ENCODE data around the gene BCL11A.

DNA sequence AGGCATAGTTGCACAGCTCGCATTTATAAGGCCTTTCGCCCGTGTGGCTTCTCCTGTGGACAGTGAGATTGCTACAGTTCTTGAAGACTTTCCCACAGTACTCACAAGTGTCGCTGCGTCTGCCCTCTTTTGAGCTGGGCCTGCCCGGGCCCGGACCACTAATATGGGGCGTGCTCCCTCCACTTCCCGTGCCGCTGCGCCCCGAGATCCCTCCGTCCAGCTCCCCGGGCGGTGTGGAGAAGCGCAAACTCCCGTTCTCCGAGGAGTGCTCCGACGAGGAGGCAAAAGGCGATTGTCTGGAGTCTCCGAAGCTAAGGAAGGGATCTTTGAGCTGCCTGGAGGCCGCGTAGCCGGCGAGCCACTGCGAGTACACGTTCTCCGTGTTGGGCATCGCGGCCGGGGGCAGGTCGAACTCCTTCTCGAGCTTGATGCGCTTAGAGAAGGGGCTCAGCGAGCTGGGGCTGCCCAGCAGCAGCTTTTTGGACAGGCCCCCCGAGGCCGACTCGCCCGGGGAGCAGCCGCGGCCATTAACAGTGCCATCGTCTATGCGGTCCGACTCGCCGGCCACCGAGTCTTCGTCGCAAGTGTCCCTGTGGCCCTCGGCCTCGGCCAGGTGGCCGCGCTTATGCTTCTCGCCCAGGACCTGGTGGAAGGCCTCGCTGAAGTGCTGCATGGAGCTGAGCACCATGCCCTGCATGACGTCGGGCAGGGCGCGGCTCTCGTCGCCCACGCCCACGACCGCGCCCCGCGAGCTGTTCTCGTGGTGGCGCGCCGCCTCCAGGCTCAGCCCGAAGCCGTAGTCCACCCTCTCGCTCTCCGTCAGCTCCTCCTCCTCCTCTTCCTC lies 92.7 kb downstream of the BCL11A start:
- TF ChIP-seq POLR2AphosphoS5 (IDR thresholded peaks at IDR 0.05; ENCODE audit: borderline replicate concordance, low read depth, low read length) (no peak), FOXP2 (optimal IDR thresholded peaks at IDR 0.05; ENCODE audit: control extremely low read depth, extremely low read length, insufficient read depth) (no peak), EZH2 (IDR thresholded peaks at IDR 0.05) (no peak)

Data from SK-N-MC (cell line).